Measurements from ENCODE around the gene SIPA1L3.
"Not testable (repeated sequence)": the region's sequence is repeated elsewhere in the genome, so short reads cannot be mapped to it uniquely, and the experiment has no call there.

GRCh38 chr19:38224863-38225218, 317.8 kb downstream of the SIPA1L3 start:
- not testable (repeated sequence) for TF ChIP-seq CTCF (IDR thresholded peaks at IDR 0.05; ENCODE audit: poor library complexity); EZH2 (IDR thresholded peaks at IDR 0.05; ENCODE audit: borderline replicate concordance)
